ENCODE data around the gene ZNF892.

ZNF892 gene

DNA sequence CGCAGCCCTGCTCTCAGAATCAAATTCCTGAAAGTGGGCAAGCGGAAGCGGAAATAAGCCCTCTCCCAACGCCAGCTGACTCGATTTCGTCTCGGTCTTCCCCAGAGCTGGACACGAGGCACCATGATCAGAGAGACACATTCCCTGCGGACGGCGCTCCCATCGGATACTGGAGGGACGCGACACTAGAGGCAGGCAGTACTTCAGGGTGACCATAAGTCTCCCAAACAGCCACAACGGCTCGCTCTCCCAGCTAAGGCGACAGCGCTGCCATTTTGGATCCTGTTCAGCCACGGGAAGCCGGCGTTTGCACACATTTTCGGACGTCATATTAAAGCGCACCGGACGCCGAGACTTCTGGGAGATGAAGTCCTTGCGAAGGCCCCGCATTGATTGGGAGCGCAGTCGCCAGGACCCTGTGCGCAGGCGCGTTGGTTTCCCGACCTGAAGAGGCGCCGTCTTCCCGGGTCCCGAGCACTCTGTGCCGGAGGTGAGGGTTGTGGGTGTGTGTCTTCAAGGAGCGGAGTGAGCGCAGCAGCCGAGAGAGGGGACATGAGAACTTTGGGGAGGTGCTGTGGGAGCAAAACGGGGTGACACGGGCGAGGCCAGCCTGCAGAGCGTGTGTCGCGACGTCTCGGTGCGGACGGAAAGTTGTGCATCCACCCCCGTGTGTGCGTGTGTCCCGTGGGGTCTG is 41.8 kb upstream of the ZNF892 start, which contains the start of gene ZNF2 (continued):
- TF ChIP-seq YY2 (tag by site-specific recombination; IDR thresholded peaks at IDR 0.05) (peak; percentile 91), OSR2 (tag by site-specific recombination; IDR thresholded peaks at IDR 0.05) (no peak), ZFP37 (tag by site-specific recombination; IDR thresholded peaks at IDR 0.05) (no peak), ZNF292 (tag by site-specific recombination; IDR thresholded peaks at IDR 0.05; ENCODE audit: borderline replicate concordance, low read depth) (no peak), ZSCAN16 (tag by site-specific recombination; IDR thresholded peaks at IDR 0.05) (no peak), SETDB1 (IDR thresholded peaks at IDR 0.05; ENCODE audit: insufficient read length, low read length) (no peak), ZNF654 (tag by site-specific recombination; IDR thresholded peaks at IDR 0.05; ENCODE audit: low read depth) (no peak), ZNF146 (tag by site-specific recombination; IDR thresholded peaks at IDR 0.05) (no peak), ZNF10 (tag by site-specific recombination; IDR thresholded peaks at IDR 0.05) (no peak), ZNF133 (tag by site-specific recombination; IDR thresholded peaks at IDR 0.05) (no peak), ZNF157 (tag by site-specific recombination; IDR thresholded peaks at IDR 0.05) (no peak), ZNF169 (tag by site-specific recombination; IDR thresholded peaks at IDR 0.05) (no peak), ZNF302 (tag by site-specific recombination; IDR thresholded peaks at IDR 0.05; ENCODE audit: low read depth) (no peak), SP7 (tag by site-specific recombination; IDR thresholded peaks at IDR 0.05) (peak; percentile 58; the same call in 1 of the 2 replicates), ZNF2 (tag by site-specific recombination; IDR thresholded peaks at IDR 0.05) (no peak; the same call in 1 of the 2 replicates), ZNF707 (tag by site-specific recombination; IDR thresholded peaks at IDR 0.05) (no peak), GLIS1 (tag by site-specific recombination; IDR thresholded peaks at IDR 0.05) (0 out of 2 replicates have a peak, but pooled peaks have one; percentile 15), ZNF112 (tag by site-specific recombination; IDR thresholded peaks at IDR 0.05) (no peak), ZNF266 (tag by site-specific recombination; IDR thresholded peaks at IDR 0.05; ENCODE audit: low read depth) (no peak), SP3 (tag by site-specific recombination; IDR thresholded peaks at IDR 0.05) (peak; percentile 69), ZNF792 (tag by site-specific recombination; IDR thresholded peaks at IDR 0.05) (no peak), ZNF521 (tag by site-specific recombination; IDR thresholded peaks at IDR 0.05) (no peak), KLF1 (tag by site-specific recombination; IDR thresholded peaks at IDR 0.05) (no peak), ZNF184 (tag by site-specific recombination; IDR thresholded peaks at IDR 0.05) (no peak)
- TF ChIP-seq, protein P1, sequence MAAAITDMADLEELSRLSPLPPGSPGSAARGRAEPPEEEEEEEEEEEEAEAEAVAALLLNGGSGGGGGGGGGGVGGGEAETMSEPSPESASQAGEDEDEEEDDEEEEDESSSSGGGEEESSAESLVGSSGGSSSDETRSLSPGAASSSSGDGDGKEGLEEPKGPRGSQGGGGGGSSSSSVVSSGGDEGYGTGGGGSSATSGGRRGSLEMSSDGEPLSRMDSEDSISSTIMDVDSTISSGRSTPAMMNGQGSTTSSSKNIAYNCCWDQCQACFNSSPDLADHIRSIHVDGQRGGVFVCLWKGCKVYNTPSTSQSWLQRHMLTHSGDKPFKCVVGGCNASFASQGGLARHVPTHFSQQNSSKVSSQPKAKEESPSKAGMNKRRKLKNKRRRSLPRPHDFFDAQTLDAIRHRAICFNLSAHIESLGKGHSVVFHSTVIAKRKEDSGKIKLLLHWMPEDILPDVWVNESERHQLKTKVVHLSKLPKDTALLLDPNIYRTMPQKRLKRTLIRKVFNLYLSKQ (tag by site-specific recombination; IDR thresholded peaks at IDR 0.05; ENCODE audit: borderline replicate concordance): no peak
- TF ChIP-seq, protein P2, sequence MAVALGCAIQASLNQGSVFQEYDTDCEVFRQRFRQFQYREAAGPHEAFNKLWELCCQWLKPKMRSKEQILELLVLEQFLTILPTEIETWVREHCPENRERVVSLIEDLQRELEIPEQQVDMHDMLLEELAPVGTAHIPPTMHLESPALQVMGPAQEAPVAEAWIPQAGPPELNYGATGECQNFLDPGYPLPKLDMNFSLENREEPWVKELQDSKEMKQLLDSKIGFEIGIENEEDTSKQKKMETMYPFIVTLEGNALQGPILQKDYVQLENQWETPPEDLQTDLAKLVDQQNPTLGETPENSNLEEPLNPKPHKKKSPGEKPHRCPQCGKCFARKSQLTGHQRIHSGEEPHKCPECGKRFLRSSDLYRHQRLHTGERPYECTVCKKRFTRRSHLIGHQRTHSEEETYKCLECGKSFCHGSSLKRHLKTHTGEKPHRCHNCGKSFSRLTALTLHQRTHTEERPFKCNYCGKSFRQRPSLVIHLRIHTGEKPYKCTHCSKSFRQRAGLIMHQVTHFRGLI (tag by site-specific recombination; IDR thresholded peaks at IDR 0.05): no peak
- TF ChIP-seq, protein P3, sequence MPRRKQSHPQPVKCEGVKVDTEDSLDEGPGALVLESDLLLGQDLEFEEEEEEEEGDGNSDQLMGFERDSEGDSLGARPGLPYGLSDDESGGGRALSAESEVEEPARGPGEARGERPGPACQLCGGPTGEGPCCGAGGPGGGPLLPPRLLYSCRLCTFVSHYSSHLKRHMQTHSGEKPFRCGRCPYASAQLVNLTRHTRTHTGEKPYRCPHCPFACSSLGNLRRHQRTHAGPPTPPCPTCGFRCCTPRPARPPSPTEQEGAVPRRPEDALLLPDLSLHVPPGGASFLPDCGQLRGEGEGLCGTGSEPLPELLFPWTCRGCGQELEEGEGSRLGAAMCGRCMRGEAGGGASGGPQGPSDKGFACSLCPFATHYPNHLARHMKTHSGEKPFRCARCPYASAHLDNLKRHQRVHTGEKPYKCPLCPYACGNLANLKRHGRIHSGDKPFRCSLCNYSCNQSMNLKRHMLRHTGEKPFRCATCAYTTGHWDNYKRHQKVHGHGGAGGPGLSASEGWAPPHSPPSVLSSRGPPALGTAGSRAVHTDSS (tag by site-specific recombination; IDR thresholded peaks at IDR 0.05): no peak
- TF ChIP-seq, protein P4, sequence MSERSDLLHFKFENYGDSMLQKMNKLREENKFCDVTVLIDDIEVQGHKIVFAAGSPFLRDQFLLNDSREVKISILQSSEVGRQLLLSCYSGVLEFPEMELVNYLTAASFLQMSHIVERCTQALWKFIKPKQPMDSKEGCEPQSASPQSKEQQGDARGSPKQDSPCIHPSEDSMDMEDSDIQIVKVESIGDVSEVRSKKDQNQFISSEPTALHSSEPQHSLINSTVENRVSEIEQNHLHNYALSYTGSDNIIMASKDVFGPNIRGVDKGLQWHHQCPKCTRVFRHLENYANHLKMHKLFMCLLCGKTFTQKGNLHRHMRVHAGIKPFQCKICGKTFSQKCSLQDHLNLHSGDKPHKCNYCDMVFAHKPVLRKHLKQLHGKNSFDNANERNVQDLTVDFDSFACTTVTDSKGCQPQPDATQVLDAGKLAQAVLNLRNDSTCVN (tag by site-specific recombination; optimal IDR thresholded peaks at IDR 0.05): peak; percentile 35
- TF ChIP-seq, protein P5, sequence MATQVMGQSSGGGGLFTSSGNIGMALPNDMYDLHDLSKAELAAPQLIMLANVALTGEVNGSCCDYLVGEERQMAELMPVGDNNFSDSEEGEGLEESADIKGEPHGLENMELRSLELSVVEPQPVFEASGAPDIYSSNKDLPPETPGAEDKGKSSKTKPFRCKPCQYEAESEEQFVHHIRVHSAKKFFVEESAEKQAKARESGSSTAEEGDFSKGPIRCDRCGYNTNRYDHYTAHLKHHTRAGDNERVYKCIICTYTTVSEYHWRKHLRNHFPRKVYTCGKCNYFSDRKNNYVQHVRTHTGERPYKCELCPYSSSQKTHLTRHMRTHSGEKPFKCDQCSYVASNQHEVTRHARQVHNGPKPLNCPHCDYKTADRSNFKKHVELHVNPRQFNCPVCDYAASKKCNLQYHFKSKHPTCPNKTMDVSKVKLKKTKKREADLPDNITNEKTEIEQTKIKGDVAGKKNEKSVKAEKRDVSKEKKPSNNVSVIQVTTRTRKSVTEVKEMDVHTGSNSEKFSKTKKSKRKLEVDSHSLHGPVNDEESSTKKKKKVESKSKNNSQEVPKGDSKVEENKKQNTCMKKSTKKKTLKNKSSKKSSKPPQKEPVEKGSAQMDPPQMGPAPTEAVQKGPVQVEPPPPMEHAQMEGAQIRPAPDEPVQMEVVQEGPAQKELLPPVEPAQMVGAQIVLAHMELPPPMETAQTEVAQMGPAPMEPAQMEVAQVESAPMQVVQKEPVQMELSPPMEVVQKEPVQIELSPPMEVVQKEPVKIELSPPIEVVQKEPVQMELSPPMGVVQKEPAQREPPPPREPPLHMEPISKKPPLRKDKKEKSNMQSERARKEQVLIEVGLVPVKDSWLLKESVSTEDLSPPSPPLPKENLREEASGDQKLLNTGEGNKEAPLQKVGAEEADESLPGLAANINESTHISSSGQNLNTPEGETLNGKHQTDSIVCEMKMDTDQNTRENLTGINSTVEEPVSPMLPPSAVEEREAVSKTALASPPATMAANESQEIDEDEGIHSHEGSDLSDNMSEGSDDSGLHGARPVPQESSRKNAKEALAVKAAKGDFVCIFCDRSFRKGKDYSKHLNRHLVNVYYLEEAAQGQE (tag by site-specific recombination; IDR thresholded peaks at IDR 0.05): peak; percentile 48; the same call in 1 of the 2 replicates
- TF ChIP-seq, protein P6, sequence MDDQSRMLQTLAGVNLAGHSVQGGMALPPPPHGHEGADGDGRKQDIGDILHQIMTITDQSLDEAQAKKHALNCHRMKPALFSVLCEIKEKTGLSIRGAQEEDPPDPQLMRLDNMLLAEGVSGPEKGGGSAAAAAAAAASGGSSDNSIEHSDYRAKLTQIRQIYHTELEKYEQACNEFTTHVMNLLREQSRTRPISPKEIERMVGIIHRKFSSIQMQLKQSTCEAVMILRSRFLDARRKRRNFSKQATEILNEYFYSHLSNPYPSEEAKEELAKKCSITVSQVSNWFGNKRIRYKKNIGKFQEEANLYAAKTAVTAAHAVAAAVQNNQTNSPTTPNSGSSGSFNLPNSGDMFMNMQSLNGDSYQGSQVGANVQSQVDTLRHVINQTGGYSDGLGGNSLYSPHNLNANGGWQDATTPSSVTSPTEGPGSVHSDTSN (CRISPR knock-in tag; IDR thresholded peaks at IDR 0.05): no peak; the same call in 1 of the 2 replicates
